SK-N-SH (cell line): ENCODE results near the gene LRCOL1. TPM values are rescaled to one million over a fixed set of nuclear protein-coding genes. Genes with fewer than 3 reads are reported as not detected.

Experiments used
- CTCF ChIA-PET: fragments of 300-600, 350-600 bp; formaldehyde crosslinking; extraction: SDS; loops from one replicate; lab custom pipeline; 2021; lab: Yijun Ruan, JAX
- POLR2A ChIA-PET: fragments of 350-600 bp; sonication (Branson Sonifier 250); formaldehyde crosslinking; extraction: SDS; loops from one replicate; lab custom pipeline; 2020; ENCODE audit warnings: antibody characterized with exemption, inconsistent platforms; lab: Yijun Ruan, JAX
- DNase-seq: peaks from one replicate; pipeline ENCODE4 v3.0.0; 2012
- H2AFZ ChIP-seq: fragments of 200-600 bp; sonication (generic); 2 replicates; pipeline ENCODE4 v1.8.1; 2016; ENCODE audit warnings: antibody characterized with exemption, mild to moderate bottlenecking, low read depth
- H3F3A ChIP-seq: fragments of 200-600 bp; sonication (generic); replicated peaks from 2 replicates; pipeline ENCODE3; 2016; ENCODE audit warnings: antibody characterized with exemption, mild to moderate bottlenecking; ENCODE audit not compliant: insufficient read depth
- H3K27ac ChIP-seq, 2 experiments: fragments of 200-500 bp in 1 of 2; fragments of 200-600 bp in 1 of 2; sonication (Bioruptor generic) in 1 of 2; sonication (generic), shearing (Covaris generic) in 1 of 2; 2 replicates each; pipeline versions ENCODE4 v1.5.1 to v1.6.1; 2014 to 2016; ENCODE audit warnings: low read depth in 2 of 2, inconsistent platforms in 1 of 2, low read length in 1 of 2, mild to moderate bottlenecking in 1 of 2, mixed read lengths in 1 of 2
- H3K27me3 ChIP-seq: fragments of 200-600 bp; sonication (generic), shearing (Covaris generic); 2 replicates; pipeline ENCODE4 v1.6.1; 2016; ENCODE audit warnings: mixed run types; ENCODE audit not compliant: insufficient read depth
- H3K36me3 ChIP-seq, 2 experiments: fragments of 200-500 bp in 1 of 2; fragments of 200-600 bp in 1 of 2; sonication (Bioruptor generic) in 1 of 2; sonication (generic) in 1 of 2; replicated peaks in 1 of 2; 2 replicates each; pipeline versions ENCODE3 to v1.5.1; 2014 to 2016; ENCODE audit warnings: low read length in 1 of 2, mild to moderate bottlenecking in 1 of 2; ENCODE audit not compliant: insufficient read depth in 2 of 2, control insufficient read depth in 1 of 2
- H3K4me1 ChIP-seq, 2 experiments: fragments of 200-500 bp in 1 of 2; fragments of 200-600 bp in 1 of 2; sonication (Bioruptor generic) in 1 of 2; sonication (generic), shearing (Covaris generic) in 1 of 2; 2 replicates each; pipeline versions ENCODE4 v1.5.1 to v1.6.1; 2014 to 2016; ENCODE audit warnings: low read depth in 1 of 2, low read length in 1 of 2, mixed run types in 1 of 2; ENCODE audit not compliant: insufficient read depth in 2 of 2, control insufficient read depth in 1 of 2
- H3K4me2 ChIP-seq: fragments of 200-600 bp; sonication (generic), shearing (Covaris generic); 2 replicates; pipeline ENCODE4 v1.6.1; 2017; ENCODE audit warnings: mixed run types
- H3K4me3 ChIP-seq, 2 experiments: fragments of 200-500 bp in 1 of 2; fragments of 200-600 bp in 1 of 2; sonication (Bioruptor generic) in 1 of 2; sonication (generic), shearing (Covaris generic) in 1 of 2; 2 replicates each; pipeline versions ENCODE4 v1.5.1 to v1.8.1; 2014 to 2016; ENCODE audit warnings: low read depth in 2 of 2, inconsistent platforms in 1 of 2, low read length in 1 of 2, mild to moderate bottlenecking in 1 of 2, mixed read lengths in 1 of 2, moderate library complexity in 1 of 2
- H3K79me2 ChIP-seq: fragments of 200-600 bp; sonication (generic); 2 replicates; pipeline ENCODE4 v1.8.1; 2017; ENCODE audit warnings: mild to moderate bottlenecking; ENCODE audit not compliant: insufficient read depth
- H3K9ac ChIP-seq: fragments of 200-600 bp; sonication (generic); 2 replicates; pipeline ENCODE4 v1.6.1; 2017; ENCODE audit warnings: mixed run types
- H3K9me2 ChIP-seq: fragments of 200-600 bp; sonication (generic); 2 replicates; pipeline ENCODE4 v1.6.1; 2017; ENCODE audit warnings: mixed run types
- H3K9me3 ChIP-seq: fragments of 200-600 bp; sonication (generic); 2 replicates; pipeline ENCODE4 v1.6.1; 2017; ENCODE audit warnings: mixed run types, mild to moderate bottlenecking, moderate library complexity
- H4K20me1 ChIP-seq: fragments of 200-600 bp; sonication (generic); 2 replicates; pipeline ENCODE4 v1.6.1; 2017; ENCODE audit warnings: mild to moderate bottlenecking, mixed run types; ENCODE audit not compliant: insufficient read depth
- ELF1 ChIP-seq: IDR thresholded peaks from 2 replicates; pipeline ENCODE4 v1.4.0; 2012
- EP300 ChIP-seq, 2 experiments: IDR thresholded peaks; 2 replicates each; pipeline versions ENCODE4 v1.4.0 to v1.6.1; 2012; ENCODE audit warnings: borderline replicate concordance in 1 of 2, low read depth in 1 of 2, low read length in 1 of 2
- FOSL2 ChIP-seq: IDR thresholded peaks from 2 replicates; pipeline ENCODE4 v1.4.0; 2012; ENCODE audit warnings: low read depth, mild to moderate bottlenecking, moderate library complexity, borderline replicate concordance
- JUND ChIP-seq: IDR thresholded peaks from 2 replicates; pipeline ENCODE4 v1.4.0; 2012
- MXI1 ChIP-seq: IDR thresholded peaks from 2 replicates; pipeline ENCODE4 v1.6.1; 2012; ENCODE audit warnings: mild to moderate bottlenecking, low read depth, low read length, improper control_type of control experiment
- NFIC ChIP-seq: IDR thresholded peaks from 2 replicates; pipeline ENCODE4 v1.4.0; 2012; ENCODE audit warnings: borderline replicate concordance
- NRF1 ChIP-seq: IDR thresholded peaks from 2 replicates; pipeline ENCODE4 v1.6.1; 2012; ENCODE audit warnings: low read depth, mild to moderate bottlenecking, low read length
- REST ChIP-seq: IDR thresholded peaks from 2 replicates; pipeline ENCODE4 v1.6.1; 2012; ENCODE audit warnings: mild to moderate bottlenecking, low read depth, low read length, moderate library complexity
- SIN3A ChIP-seq: IDR thresholded peaks from 2 replicates; pipeline ENCODE4 v1.6.1; 2012; ENCODE audit warnings: low read depth, mild to moderate bottlenecking, low read length, moderate library complexity, borderline replicate concordance
- SMC3 ChIP-seq: IDR thresholded peaks from 2 replicates; pipeline ENCODE4 v1.6.1; 2012; ENCODE audit warnings: low read depth, low read length, improper control_type of control experiment
- TCF12 ChIP-seq: IDR thresholded peaks from 2 replicates; pipeline ENCODE4 v1.4.0; 2012
- ZBTB33 ChIP-seq: IDR thresholded peaks from 2 replicates; pipeline ENCODE4 v1.4.0; 2012; ENCODE audit warnings: low read depth, borderline replicate concordance
- WGBS: methylation state at CpG from one replicate; pipeline ENCODE4 v1.1.6; 2017; ENCODE audit warnings: low lambda C conversion rate; 5-methylcytosine and 5-hydroxymethylcytosine counted together
- polyA plus RNA-seq, 3 experiments: library from polyadenylated mRNA; depleted of rRNA; stranded (reverse); fragments of >200 nt; gene quantifications; 2 replicates each; pipeline ENCODE4 v1.2.3, GENCODE V29; 2012
- TF ChIP-seq, protein P1 (sequence below): IDR thresholded peaks from 2 replicates; pipeline ENCODE4 v1.4.0; 2012; ENCODE audit warnings: low read depth, borderline replicate concordance
- TF ChIP-seq, protein P2 (sequence below): fragments of 150-350 bp; IDR thresholded peaks from 2 replicates; pipeline ENCODE4 v1.6.1; 2016; ENCODE audit warnings: mild to moderate bottlenecking, low read depth, low read length
- TF ChIP-seq, protein P3 (sequence below): fragments of 150-350 bp; IDR thresholded peaks from 2 replicates; pipeline ENCODE4 v1.6.1; 2017; ENCODE audit warnings: antibody characterized with exemption, low read length, low read depth, borderline replicate concordance
- TF ChIP-seq, protein P4 (sequence below): IDR thresholded peaks from 2 replicates; pipeline ENCODE4; 2012
- TF ChIP-seq, protein P5 (sequence below): IDR thresholded peaks from 2 replicates; pipeline ENCODE4 v1.4.0; 2012; ENCODE audit warnings: low read depth

Gene LRCOL1
- polyA plus RNA-seq, 1 of the 3 experiments (the other 2 are of a cell fraction): 1.1 TPM

- Histone ChIP-seq H3K36me3 (no peaks in the 10 kb centered on the region), H2AFZ (no peak overlapping the region), H3F3A (peaks cover 6% of the 10 kb centered on the region), H3K9me2 (no peaks in the 10 kb centered on the region), H3K9ac (no peak overlapping the region), H3K4me2 (peak overlapping the region; percentile 45; the same call in 1 of the 2 replicates), H3K4me3 (no peak overlapping the region), H4K20me1 (no peaks in the 10 kb centered on the region), H3K27ac (no peak overlapping the region), H3K9me3 (no peaks in the 10 kb centered on the region), H3K4me1 (peaks cover 0 to 22% of the 10 kb centered on the region in 2 experiments; a peak in 1 of 4 replicates), H3K79me2 (no peaks in the 10 kb centered on the region), H3K27me3 (peaks cover 83% of the 10 kb centered on the region)
- TF ChIP-seq, protein P1, sequence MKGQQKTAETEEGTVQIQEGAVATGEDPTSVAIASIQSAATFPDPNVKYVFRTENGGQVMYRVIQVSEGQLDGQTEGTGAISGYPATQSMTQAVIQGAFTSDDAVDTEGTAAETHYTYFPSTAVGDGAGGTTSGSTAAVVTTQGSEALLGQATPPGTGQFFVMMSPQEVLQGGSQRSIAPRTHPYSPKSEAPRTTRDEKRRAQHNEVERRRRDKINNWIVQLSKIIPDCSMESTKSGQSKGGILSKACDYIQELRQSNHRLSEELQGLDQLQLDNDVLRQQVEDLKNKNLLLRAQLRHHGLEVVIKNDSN: no peak
- TF ChIP-seq EP300 (IDR thresholded peaks at IDR 0.05; ENCODE audit: borderline replicate concordance in 1 of 2, low read depth in 1 of 2, low read length in 1 of 2): no peak
- no peak for TF ChIP-seq TCF12
- no peak for TF ChIP-seq FOSL2
- TF ChIP-seq MXI1: no peak
- TF ChIP-seq, protein P2, sequence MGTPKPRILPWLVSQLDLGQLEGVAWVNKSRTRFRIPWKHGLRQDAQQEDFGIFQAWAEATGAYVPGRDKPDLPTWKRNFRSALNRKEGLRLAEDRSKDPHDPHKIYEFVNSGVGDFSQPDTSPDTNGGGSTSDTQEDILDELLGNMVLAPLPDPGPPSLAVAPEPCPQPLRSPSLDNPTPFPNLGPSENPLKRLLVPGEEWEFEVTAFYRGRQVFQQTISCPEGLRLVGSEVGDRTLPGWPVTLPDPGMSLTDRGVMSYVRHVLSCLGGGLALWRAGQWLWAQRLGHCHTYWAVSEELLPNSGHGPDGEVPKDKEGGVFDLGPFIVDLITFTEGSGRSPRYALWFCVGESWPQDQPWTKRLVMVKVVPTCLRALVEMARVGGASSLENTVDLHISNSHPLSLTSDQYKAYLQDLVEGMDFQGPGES: no peak
- TF ChIP-seq NFIC: no peak
- no peak for TF ChIP-seq SMC3
- no peak for TF ChIP-seq ELF1
- TF ChIP-seq NRF1: no peak
- TF ChIP-seq, protein P3, sequence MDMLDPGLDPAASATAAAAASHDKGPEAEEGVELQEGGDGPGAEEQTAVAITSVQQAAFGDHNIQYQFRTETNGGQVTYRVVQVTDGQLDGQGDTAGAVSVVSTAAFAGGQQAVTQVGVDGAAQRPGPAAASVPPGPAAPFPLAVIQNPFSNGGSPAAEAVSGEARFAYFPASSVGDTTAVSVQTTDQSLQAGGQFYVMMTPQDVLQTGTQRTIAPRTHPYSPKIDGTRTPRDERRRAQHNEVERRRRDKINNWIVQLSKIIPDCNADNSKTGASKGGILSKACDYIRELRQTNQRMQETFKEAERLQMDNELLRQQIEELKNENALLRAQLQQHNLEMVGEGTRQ: no peak
- no peak for TF ChIP-seq SIN3A
- TF ChIP-seq, protein P4, sequence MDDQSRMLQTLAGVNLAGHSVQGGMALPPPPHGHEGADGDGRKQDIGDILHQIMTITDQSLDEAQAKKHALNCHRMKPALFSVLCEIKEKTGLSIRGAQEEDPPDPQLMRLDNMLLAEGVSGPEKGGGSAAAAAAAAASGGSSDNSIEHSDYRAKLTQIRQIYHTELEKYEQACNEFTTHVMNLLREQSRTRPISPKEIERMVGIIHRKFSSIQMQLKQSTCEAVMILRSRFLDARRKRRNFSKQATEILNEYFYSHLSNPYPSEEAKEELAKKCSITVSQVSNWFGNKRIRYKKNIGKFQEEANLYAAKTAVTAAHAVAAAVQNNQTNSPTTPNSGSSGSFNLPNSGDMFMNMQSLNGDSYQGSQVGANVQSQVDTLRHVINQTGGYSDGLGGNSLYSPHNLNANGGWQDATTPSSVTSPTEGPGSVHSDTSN: no peak
- no peak for TF ChIP-seq ZBTB33
- TF ChIP-seq, protein P5, sequence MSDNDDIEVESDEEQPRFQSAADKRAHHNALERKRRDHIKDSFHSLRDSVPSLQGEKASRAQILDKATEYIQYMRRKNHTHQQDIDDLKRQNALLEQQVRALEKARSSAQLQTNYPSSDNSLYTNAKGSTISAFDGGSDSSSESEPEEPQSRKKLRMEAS: no peak
- no peak for TF ChIP-seq JUND
- no peak for TF ChIP-seq REST
- ChIA-PET POLR2A (no interaction called here), CTCF (interaction anchor here (0.8 to 4.6 kb wide), 4 partner anchors 8 to 191 kb away, joined by 3 to 29 read pairs (median 6); no protein-coding TSS in a partner anchor)
- DNase-seq: peak; percentile 59
- WGBS: 8% methylated on average over 16 of the region's 16 CpGs
These were observed 3.9 kb downstream of the LRCOL1 start for GRCh38 chr12:132606466-132606865.
